Endothelial cell of umbilical vein (primary cell): Measurements from ENCODE around the gene PTCHD1. TPM values are rescaled to one million over a fixed set of nuclear protein-coding genes. Genes with fewer than 3 reads are reported as not detected.

Experiments
- BruUV-seq: library from RNA; stranded (reverse); fragments of 400-500 nt; replicated peaks from 2 replicates; lab custom pipeline; 2021; lab: Mats Ljungman, UMichigan
- CTCF ChIA-PET: fragments of 300-600, 350-600 bp; sonication (Branson Sonifier 250); formaldehyde crosslinking; loops from one replicate; lab custom pipeline; 2021; ENCODE audit warnings: antibody characterized with exemption, inconsistent platforms; lab: Charles Lee
- POLR2A ChIA-PET: fragments of 300-600, 350-600 bp; sonication (Branson Sonifier 250); formaldehyde crosslinking; loops from one replicate; lab custom pipeline; 2021; ENCODE audit warnings: antibody characterized with exemption, inconsistent platforms; lab: Charles Lee
- DNase-seq: peaks from one replicate; pipeline ENCODE4 v3.0.0-alpha.2; 2011; ENCODE audit warnings: low read depth, low spot score
- FAIRE-seq: peaks from 2 replicates; lab custom pipeline; 2011; peaks lifted over from hg19 to GRCh38; lab: Jason Lieb, UNC
- H2AFZ ChIP-seq: 2 replicates; pipeline ENCODE4 v1.6.0; 2012; ENCODE audit warnings: low read depth, low read length, control low read depth, inconsistent platforms
- H3K27ac ChIP-seq: 2 replicates; pipeline ENCODE4 v1.5.1; 2011; ENCODE audit warnings: low read depth, mild to moderate bottlenecking, control low read depth, low read length, moderate library complexity; ENCODE audit not compliant: insufficient read depth
- H3K27me3 ChIP-seq, 2 experiments: 2 replicates each; pipeline versions ENCODE4 v1.6.0 to v1.6.1; 2011; ENCODE audit warnings: low read length in 2 of 2, mixed read lengths in 1 of 2; ENCODE audit not compliant: control insufficient read depth in 2 of 2, insufficient read depth in 2 of 2
- H3K36me3 ChIP-seq, 2 experiments: 2 replicates in 1 of 2; 3 replicates in 1 of 2; pipeline ENCODE4 v1.5.1; 2011; ENCODE audit warnings: low read length in 2 of 2, mild to moderate bottlenecking in 1 of 2, moderate library complexity in 1 of 2; ENCODE audit not compliant: control insufficient read depth in 2 of 2, insufficient read depth in 2 of 2; ENCODE audit errors: extremely low read depth in 1 of 2
- H3K4me1 ChIP-seq: 3 replicates; pipeline ENCODE4 v1.5.1; 2011; ENCODE audit warnings: mild to moderate bottlenecking, low read length; ENCODE audit not compliant: control insufficient read depth, insufficient read depth; ENCODE audit errors: extremely low read depth
- H3K4me2 ChIP-seq: 2 replicates; pipeline ENCODE4 v1.6.1; 2011; ENCODE audit warnings: low read length, control low read depth, mixed read lengths; ENCODE audit not compliant: insufficient read depth
- H3K4me3 ChIP-seq, 3 experiments: fragments of 200-600 bp in 1 of 3; sonication (generic), shearing (Covaris generic) in 1 of 3; replicated peaks in 1 of 3; 2 replicates each; pipeline ENCODE4 v1.5.1; 2011 to 2016; ENCODE audit warnings: control low read depth in 3 of 3, low read length in 3 of 3, mild to moderate bottlenecking in 2 of 3, inconsistent platforms in 1 of 3, low read depth in 1 of 3, moderate library complexity in 1 of 3; ENCODE audit not compliant: insufficient read depth in 1 of 3
- H3K79me2 ChIP-seq: 2 replicates; pipeline ENCODE4 v1.6.0; 2012; ENCODE audit warnings: low read length, inconsistent platforms; ENCODE audit not compliant: control insufficient read depth, insufficient read depth
- H3K9ac ChIP-seq: replicated peaks from 2 replicates; pipeline ENCODE3; 2011; ENCODE audit warnings: low read length, control low read depth; ENCODE audit not compliant: insufficient read depth; ENCODE audit errors: extremely low read depth
- H3K9me1 ChIP-seq: replicated peaks from 3 replicates; pipeline ENCODE4 v1.6.0; 2011; ENCODE audit warnings: mild to moderate bottlenecking, low read length; ENCODE audit not compliant: control insufficient read depth, insufficient read depth; ENCODE audit errors: extremely low read depth
- H3K9me3 ChIP-seq: replicated peaks from 2 replicates; pipeline ENCODE4 v1.5.1; 2012; ENCODE audit warnings: low read length, inconsistent platforms; ENCODE audit not compliant: control insufficient read depth, insufficient read depth
- H4K20me1 ChIP-seq: replicated peaks from 2 replicates; pipeline ENCODE3; 2011; ENCODE audit warnings: mild to moderate bottlenecking, low read length; ENCODE audit not compliant: control insufficient read depth, insufficient read depth; ENCODE audit errors: extremely low read depth
- EZH2 ChIP-seq: IDR thresholded peaks from 2 replicates; pipeline ENCODE4 v1.6.1; 2012; ENCODE audit warnings: borderline replicate concordance, low read depth, mild to moderate bottlenecking, moderate library complexity, low read length, inconsistent platforms; ENCODE audit not compliant: severe bottlenecking
- FOS ChIP-seq: IDR thresholded peaks from 2 replicates; pipeline ENCODE4 v1.6.1; 2011; ENCODE audit warnings: mild to moderate bottlenecking, low read length, moderate library complexity, borderline replicate concordance; ENCODE audit not compliant: insufficient read depth
- JUN ChIP-seq: IDR thresholded peaks from 2 replicates; pipeline ENCODE4 v1.6.1; 2011; ENCODE audit warnings: borderline replicate concordance, low read depth; ENCODE audit not compliant: insufficient read length, insufficient read depth
- MYC ChIP-seq: IDR thresholded peaks from one replicate; pipeline ENCODE4 v1.6.1; 2011; ENCODE audit warnings: mild to moderate bottlenecking, low read depth, low read length
- POLR2A ChIP-seq: IDR thresholded peaks from 2 replicates; pipeline ENCODE4 v1.6.1; 2012; ENCODE audit warnings: low read depth, mild to moderate bottlenecking, control low read depth, low read length
- POLR2AphosphoS5 ChIP-seq: IDR thresholded peaks from 2 replicates; pipeline ENCODE4 v1.6.1; 2012; ENCODE audit warnings: low read depth, mild to moderate bottlenecking, control low read depth, low read length, moderate library complexity; ENCODE audit not compliant: insufficient read depth
- dilution Hi-C: fragments of 300-500 bp; cut with MboI; formaldehyde crosslinking; loops from one replicate; pipeline ENCODE4 v1.15.0; 2019; ENCODE audit warnings: low sequenced_read_pairs; ENCODE audit not compliant: extremely low pct_ligation_motif_present
- intact Hi-C: fragments of 100-400 bp; cut with micrococcal nuclease; formaldehyde crosslinking; loops from one replicate; pipeline ENCODE4 v1.10.0; 2022
- polyA plus RNA-seq, 4 experiments: library from polyadenylated mRNA; depleted of rRNA in 3 of 4; stranded (reverse) in 3 of 4; unstranded in 1 of 4; fragments of >200 nt; gene quantifications; 2 replicates each; pipeline versions ENCODE4 v1.2.1 to v1.2.3, GENCODE V29; 2011 to 2012; ENCODE audit warnings: missing spikeins in 1 of 4
- total RNA-seq: library from RNA; stranded (reverse); gene quantifications from 2 replicates; pipeline ENCODE4 v1.2.3, GENCODE V29; 2021
- TF ChIP-seq, protein P1 (sequence below), 2 donors: IDR thresholded peaks; 1 replicate in 1 of 2; 2 replicates in 1 of 2; pipeline ENCODE4 v1.5.1; 2011; ENCODE audit warnings: low read length in 2 of 2, mild to moderate bottlenecking in 2 of 2, moderate library complexity in 2 of 2, control low read depth in 1 of 2, inconsistent platforms in 1 of 2, low read depth in 1 of 2; ENCODE audit not compliant: insufficient read depth in 1 of 2; ENCODE audit errors: extremely low read depth in 1 of 2

The PTCHD1 gene
- total and polyA plus RNA-seq, 2 donors (not counting 3 experiments of a cell fraction or from before 2014, with no cell fraction given): not detected

DNA sequence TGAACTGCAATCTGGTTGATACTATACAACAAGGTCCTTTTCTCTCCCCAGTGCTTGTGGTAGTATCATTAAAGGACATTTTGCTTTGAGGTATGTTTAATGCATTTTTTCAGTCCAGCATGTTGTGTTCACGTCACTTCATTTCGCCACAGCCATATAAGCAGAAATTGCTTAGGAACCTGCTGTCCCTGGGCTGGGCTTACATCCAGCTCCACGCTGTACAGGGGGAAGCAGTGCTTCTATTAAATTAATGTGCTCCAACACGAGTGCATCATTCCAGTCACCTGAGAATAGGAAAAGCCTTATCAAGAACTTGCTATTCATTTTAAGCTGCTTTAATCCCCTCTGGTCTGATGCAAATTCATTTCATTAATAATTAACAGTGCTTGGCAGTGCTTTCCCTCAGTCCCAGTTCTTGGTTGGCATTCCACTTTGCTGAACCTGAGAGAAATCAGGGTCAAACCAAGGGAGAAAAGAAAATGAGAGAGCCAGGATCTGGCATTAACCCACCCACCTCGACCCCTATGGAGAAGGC is 47.4 kb upstream of the PTCHD1 start:
- H3K4me2 ChIP-seq: no peak overlapping the region
- H3K9me1 ChIP-seq: no peaks in the 10 kb centered on the region
- intact Hi-C loops (no loop called here), dilution Hi-C loops (no loop called here)
- FAIRE-seq (no peak), DNase-seq (no peak)
- H3K9ac ChIP-seq: no peak overlapping the region
- H3K36me3 ChIP-seq: no peaks in the 10 kb centered on the region
- no peaks in the 10 kb centered on the region for H3K4me1 ChIP-seq
- H3K4me3 ChIP-seq: no peak overlapping the region
- no peaks in the 10 kb centered on the region for H3K27me3 ChIP-seq
- H3K27ac ChIP-seq: no peak overlapping the region
- H3K79me2 ChIP-seq: no peaks in the 10 kb centered on the region
- BruUV-seq: no TSS peak
- H4K20me1 ChIP-seq: no peaks in the 10 kb centered on the region
- H3K9me3 ChIP-seq: no peaks in the 10 kb centered on the region
- TF ChIP-seq JUN (no peak), MYC (no peak), POLR2A (no peak), POLR2AphosphoS5 (no peak), EZH2 (no peak), FOS (no peak)
- CTCF ChIA-PET: no interaction called here
- no peak overlapping the region for H2AFZ ChIP-seq
- POLR2A ChIA-PET: no interaction called here

DNA sequence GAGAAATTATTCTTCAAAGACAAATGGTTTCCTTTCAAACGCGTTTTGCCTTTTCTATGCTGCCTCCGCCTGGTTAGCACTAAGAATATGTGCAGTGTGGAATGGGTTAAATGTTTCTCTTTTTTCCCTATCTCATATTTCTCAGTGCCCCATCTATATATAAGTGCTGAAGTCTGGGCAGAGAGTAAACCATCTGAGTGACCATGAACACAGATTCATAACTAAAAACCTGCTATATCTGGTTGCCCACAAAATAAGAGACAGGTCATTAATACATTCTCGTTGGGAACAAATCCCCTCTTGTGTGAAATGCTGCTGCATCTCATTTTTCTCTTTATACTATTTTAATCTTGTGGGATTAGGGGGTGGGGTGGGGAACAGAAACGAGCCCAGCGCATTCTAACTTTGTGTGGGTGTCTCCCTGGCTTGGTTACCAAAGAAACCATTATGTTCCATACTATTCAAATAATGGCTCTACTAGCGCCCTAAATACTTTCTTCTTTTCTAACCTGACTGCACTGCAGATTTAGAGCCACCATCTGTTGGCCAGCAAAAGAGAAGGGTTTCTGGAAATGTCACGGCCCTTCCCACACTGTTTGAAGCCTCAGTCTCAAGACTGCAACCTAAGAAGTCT is 42.2 kb upstream of the PTCHD1 start:
- H3K36me3 ChIP-seq: no peaks in the 10 kb centered on the region
- POLR2A ChIA-PET: no interaction called here
- no peak overlapping the region for H3K27ac ChIP-seq
- no TSS peak for BruUV-seq
- no peaks in the 10 kb centered on the region for H4K20me1 ChIP-seq
- DNase-seq: no peak
- H2AFZ ChIP-seq: no peak overlapping the region
- FAIRE-seq: no peak
- CTCF ChIA-PET: no interaction called here
- H3K4me2 ChIP-seq: no peak overlapping the region
- no peak overlapping the region for H3K4me3 ChIP-seq
- H3K27me3 ChIP-seq: no peaks in the 10 kb centered on the region
- H3K9me1 ChIP-seq: no peaks in the 10 kb centered on the region
- intact Hi-C loops: no loop called here
- H3K79me2 ChIP-seq: no peaks in the 10 kb centered on the region
- no peak for TF ChIP-seq JUN
- no peak for TF ChIP-seq MYC
- TF ChIP-seq FOS: no peak
- TF ChIP-seq POLR2A: no peak
- TF ChIP-seq POLR2AphosphoS5: no peak
- no peak for TF ChIP-seq EZH2
- TF ChIP-seq, protein P1, sequence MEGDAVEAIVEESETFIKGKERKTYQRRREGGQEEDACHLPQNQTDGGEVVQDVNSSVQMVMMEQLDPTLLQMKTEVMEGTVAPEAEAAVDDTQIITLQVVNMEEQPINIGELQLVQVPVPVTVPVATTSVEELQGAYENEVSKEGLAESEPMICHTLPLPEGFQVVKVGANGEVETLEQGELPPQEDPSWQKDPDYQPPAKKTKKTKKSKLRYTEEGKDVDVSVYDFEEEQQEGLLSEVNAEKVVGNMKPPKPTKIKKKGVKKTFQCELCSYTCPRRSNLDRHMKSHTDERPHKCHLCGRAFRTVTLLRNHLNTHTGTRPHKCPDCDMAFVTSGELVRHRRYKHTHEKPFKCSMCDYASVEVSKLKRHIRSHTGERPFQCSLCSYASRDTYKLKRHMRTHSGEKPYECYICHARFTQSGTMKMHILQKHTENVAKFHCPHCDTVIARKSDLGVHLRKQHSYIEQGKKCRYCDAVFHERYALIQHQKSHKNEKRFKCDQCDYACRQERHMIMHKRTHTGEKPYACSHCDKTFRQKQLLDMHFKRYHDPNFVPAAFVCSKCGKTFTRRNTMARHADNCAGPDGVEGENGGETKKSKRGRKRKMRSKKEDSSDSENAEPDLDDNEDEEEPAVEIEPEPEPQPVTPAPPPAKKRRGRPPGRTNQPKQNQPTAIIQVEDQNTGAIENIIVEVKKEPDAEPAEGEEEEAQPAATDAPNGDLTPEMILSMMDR (IDR thresholded peaks at IDR 0.05; ENCODE audit: extremely low read depth in 1 of 2, insufficient read depth in 1 of 2, low read depth in 1 of 2, low read length in 2 of 2): no peak
- H3K9ac ChIP-seq: no peak overlapping the region
- dilution Hi-C loops: no loop called here
- H3K9me3 ChIP-seq: no peaks in the 10 kb centered on the region
- no peaks in the 10 kb centered on the region for H3K4me1 ChIP-seq
